Measurements from ENCODE around the gene MTPN. TPM values are rescaled to one million over a fixed set of nuclear protein-coding genes. Genes with fewer than 3 reads are reported as not detected.
A peak's percentile ranks its signal among the peaks of the same experiment; 100 is the strongest.

MTPN gene
- 100 to 1,000 TPM; 116 to 128 (median 125) TPM for total RNA-seq

DNA sequence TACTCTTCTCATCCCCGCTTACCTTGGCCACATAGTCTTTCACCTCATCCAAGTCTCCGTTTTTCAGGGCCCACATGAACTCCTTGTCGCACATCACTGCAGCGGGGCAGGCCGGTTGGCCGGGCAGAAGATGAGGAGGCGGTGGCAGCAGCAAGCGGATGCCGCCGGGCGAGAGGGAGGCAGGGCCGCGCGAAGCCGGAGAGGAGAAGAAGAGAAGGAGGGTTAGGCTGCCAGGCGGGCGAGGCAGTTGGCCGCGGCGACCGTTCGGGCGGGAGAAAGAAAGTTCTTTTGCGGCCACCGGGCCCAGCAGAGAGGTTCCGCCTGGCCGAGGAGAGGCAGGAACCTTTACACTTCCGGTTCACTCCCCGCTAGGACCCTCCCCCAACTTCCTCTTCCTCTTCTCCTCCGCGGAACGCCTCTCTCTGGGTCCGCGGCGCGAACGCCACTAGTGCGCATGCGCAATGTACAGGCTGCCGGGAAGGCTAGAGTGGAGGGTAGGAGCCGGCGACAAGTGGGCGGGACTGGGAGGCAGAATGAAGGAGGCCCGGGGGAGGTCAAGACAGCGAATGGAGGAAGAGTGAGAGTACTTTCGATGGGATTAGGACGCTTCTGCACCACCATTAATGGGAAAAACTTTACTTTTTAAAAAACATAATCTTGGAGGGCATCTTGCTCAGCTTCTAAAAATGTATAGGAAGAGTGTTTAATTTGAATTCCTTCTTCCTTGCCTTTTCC, at the start of gene MTPN:
Gene MTPN (minus strand): TSS at position 353 of the 735 bp plus-strand sequence. CDS start 259 bp downstream, at position 94.
- intact Hi-C loops (cut with DNase I) = loop anchor here (10.0 kb wide), 1 partner anchor 312 kb away; the partner anchor contains the start of gene STMP1
- peak; percentile 99 for DNase-seq

DNA sequence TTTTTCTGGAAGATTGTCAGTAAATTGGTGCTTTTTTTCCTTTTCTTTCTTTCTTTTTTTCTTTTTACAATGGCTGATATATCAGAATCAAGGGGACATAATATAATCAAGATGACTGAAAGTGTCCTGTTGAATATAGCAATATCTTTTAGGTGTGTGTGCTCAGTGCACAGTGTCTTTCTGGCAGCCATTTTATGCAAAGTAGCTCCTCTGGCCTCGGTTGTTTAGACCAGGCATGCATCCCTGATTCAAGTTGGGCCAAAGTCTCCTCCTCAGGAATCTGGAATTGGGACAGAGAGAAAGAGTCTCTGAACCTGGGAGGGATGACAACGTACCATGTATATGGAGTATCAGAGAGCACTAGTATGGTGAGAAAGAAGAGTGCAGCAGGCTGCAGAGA, 49.0 kb upstream of the MTPN start:
- Histone ChIP-seq H3K4me1 (no peaks in the 10 kb centered on the region), H3K4me3 (replicated peaks in 1 of 3) (no peak overlapping the region), H3K36me3 (no peaks in the 10 kb centered on the region), H3K9me3 (no peaks in the 10 kb centered on the region), H3K27me3 (no peaks in the 10 kb centered on the region), H3K27ac (no peak overlapping the region)
- no peak for DNase-seq
- no peak for TF ChIP-seq POLR2A (IDR thresholded peaks at IDR 0.05)
- TF ChIP-seq, protein P1, sequence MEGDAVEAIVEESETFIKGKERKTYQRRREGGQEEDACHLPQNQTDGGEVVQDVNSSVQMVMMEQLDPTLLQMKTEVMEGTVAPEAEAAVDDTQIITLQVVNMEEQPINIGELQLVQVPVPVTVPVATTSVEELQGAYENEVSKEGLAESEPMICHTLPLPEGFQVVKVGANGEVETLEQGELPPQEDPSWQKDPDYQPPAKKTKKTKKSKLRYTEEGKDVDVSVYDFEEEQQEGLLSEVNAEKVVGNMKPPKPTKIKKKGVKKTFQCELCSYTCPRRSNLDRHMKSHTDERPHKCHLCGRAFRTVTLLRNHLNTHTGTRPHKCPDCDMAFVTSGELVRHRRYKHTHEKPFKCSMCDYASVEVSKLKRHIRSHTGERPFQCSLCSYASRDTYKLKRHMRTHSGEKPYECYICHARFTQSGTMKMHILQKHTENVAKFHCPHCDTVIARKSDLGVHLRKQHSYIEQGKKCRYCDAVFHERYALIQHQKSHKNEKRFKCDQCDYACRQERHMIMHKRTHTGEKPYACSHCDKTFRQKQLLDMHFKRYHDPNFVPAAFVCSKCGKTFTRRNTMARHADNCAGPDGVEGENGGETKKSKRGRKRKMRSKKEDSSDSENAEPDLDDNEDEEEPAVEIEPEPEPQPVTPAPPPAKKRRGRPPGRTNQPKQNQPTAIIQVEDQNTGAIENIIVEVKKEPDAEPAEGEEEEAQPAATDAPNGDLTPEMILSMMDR (IDR thresholded peaks at IDR 0.05) = no peak
- intact Hi-C loops (cut with DNase I) = no loop called here
- WGBS, 2 donors = 84 to 93% methylated on average over 2 of the region's 2 CpGs

More for the DNA sequence above, at the start of gene MTPN:
- Histone ChIP-seq H3K36me3 (no peaks in the 10 kb centered on the region), H3K9me3 (no peaks in the 10 kb centered on the region), H3K27me3 (no peaks in the 10 kb centered on the region), H3K27ac (peak within 1 kb of the TSS; percentile 74 to 88 (median 88)), H3K4me1 (peaks cover 19 to 31% of the 10 kb centered on the region in 2 donors), H3K4me3 (replicated peaks in 1 of 3) (peak within 1 kb of the TSS; percentile 86 to 99 (median 91))
- peak in 1 of 2 donors; percentile 68 for TF ChIP-seq POLR2A (IDR thresholded peaks at IDR 0.05)
- TF ChIP-seq, protein P1 (IDR thresholded peaks at IDR 0.05) = no peak
- WGBS, 2 donors = 2 to 3% methylated on average over 26 to 46 of the region's 47 CpGs

DNA sequence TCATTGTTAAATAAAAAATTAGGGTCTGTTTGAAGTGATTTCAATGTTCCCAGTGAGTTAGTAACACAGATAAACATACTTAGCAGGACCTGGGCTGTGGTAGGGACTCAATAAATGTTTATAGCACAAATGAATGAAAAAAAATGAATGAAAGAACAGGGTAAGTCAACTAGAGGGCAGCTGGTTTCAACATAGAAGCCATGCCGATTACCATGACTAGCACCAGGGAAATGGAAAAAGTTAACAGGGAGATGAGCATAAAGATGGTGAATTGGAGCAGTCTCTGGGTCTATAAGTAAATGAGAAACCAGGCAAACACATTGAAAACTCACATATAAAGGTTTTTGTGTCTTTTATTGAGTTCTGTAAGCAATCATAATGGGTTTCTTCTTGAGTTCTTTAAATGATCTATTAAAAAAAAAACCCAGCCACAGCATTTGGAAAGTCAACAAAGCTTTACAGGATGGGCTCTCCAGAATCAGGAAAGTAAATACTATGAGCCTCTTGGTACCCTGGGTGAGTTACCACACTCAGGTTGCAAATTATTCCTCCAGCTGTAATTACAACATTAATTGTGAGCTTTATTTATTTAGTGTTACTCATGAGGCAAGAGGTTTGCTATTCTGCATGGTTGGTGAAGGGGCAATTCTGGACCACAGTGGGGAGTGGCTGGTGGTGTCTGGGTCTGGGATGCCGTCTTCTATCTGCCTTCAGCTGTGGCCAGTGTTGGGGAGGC, 46.1 kb upstream of the MTPN start:
- DNase-seq = no peak
- H3K4me1 ChIP-seq = no peaks in the 10 kb centered on the region
- H3K4me3 ChIP-seq (replicated peaks in 1 of 3) = no peak overlapping the region
- no peak for TF ChIP-seq POLR2A (IDR thresholded peaks at IDR 0.05)
- TF ChIP-seq, protein P1 (IDR thresholded peaks at IDR 0.05) = no peak
- no peaks in the 10 kb centered on the region for H3K9me3 ChIP-seq
- 94 to 99% methylated on average over 2 of the region's 2 CpGs for WGBS, 2 donors
- no peaks in the 10 kb centered on the region for H3K27me3 ChIP-seq
- intact Hi-C loops (cut with DNase I) = no loop called here
- H3K27ac ChIP-seq = no peak overlapping the region
- H3K36me3 ChIP-seq = no peaks in the 10 kb centered on the region

- TF ChIP-seq, protein P1 (IDR thresholded peaks at IDR 0.05) = no peak
- TF ChIP-seq POLR2A (IDR thresholded peaks at IDR 0.05) = no peak
- WGBS, 2 donors = 80 to 83% methylated on average over 1 of the region's 1 CpG
- no peaks in the 10 kb centered on the region for H3K4me1 ChIP-seq
- intact Hi-C loops (cut with DNase I) = no loop called here
- no peak overlapping the region for H3K4me3 ChIP-seq (replicated peaks in 1 of 3)
- H3K27me3 ChIP-seq = no peaks in the 10 kb centered on the region
- H3K9me3 ChIP-seq = no peaks in the 10 kb centered on the region
- no peak for DNase-seq
- H3K27ac ChIP-seq = no peak overlapping the region
- no peaks in the 10 kb centered on the region for H3K36me3 ChIP-seq
Observed at GRCh38 chr7:136020556-136020955, 43.4 kb upstream of the MTPN start.

GRCh38 chr7:136018104-136018503, 40.9 kb upstream of the MTPN start:
- Histone ChIP-seq H3K36me3 (no peaks in the 10 kb centered on the region), H3K27me3 (no peaks in the 10 kb centered on the region), H3K4me3 (replicated peaks in 1 of 3) (no peak overlapping the region), H3K27ac (no peak overlapping the region), H3K4me1 (no peaks in the 10 kb centered on the region), H3K9me3 (no peaks in the 10 kb centered on the region)
- no peak for DNase-seq
- intact Hi-C loops (cut with DNase I) = no loop called here
- TF ChIP-seq, protein P1 (IDR thresholded peaks at IDR 0.05) = no peak
- TF ChIP-seq POLR2A (IDR thresholded peaks at IDR 0.05) = no peak
- 95% methylated on average over 2 of the region's 2 CpGs for WGBS, 2 donors
